ENCODE results near the gene CNOT6L.
"Not testable (repeated sequence)": the region's sequence is repeated elsewhere in the genome, so short reads cannot be mapped to it uniquely, and the experiment has no call there.

CNOT6L gene

DNA sequence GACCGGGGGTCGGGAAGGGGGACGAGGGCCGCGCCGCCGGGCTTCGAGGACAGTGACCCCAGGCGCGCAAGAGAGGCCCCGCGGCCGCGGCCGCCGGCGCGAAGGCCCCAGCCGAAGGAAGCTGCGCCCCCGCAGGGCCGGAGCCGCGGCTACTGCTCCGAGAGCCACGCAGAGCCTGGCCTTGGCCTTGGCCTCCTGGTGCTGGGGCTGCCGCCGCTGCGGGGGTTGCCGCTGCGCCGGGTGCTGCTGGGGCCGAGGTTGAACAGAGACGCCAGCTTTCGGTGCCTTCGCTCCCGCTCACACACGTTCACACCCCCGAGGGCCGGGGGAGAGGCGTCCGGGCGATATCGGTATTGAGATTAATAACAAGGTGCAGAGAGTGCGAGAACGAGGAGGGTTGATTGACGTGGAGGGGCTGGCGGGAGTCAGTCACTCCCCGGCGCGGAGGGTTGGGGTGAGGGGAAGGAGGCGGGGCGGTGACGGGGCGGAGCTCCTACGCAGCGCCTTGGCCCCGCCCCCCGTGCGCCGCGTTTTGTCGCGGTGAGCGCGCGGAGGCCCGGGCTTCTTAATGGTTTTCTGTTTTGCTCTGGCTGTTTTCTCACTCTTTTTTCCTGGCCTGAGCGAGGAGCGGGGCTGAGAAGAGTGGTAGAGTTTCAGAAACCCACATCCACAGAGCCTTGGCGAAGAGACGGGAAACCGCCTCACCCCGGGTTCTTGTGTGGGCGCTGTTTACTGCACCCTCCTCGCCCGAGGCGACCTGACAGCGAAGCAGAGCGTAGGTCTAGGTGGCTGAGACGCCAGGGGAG, 878 bp upstream of the CNOT6L start:
- DNase-seq, result peak; percentile 97

DNA sequence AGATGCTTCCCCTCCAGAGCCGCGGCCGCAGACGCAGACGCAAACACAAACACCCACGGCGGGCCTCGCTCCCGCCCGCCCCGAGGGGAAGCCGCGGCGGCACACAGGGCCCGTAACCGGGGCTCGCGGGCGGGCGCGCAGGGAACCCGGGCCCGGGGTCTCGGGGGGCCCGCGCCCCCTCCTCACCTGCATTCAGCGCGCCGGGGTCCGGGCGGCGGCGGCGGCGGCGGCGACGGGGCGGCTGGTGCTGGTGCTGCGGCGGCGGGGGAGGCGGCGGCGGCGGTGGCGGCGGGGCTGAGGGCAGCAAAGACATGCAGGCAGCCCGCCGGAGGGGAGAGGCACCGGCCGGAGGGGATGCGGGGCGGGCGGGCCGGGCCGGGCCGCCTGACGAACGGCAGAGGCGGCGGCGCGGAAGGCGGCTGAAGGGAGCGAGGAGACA, 255 bp upstream of the CNOT6L start:
- DNase-seq, result no peak

- DNase-seq, result peak; percentile 91
These were observed 1.0 kb downstream of the CNOT6L start for GRCh38 chr4:77818073-77818601.

- peak; percentile 42 for DNase-seq
These were observed 1.7 kb downstream of the CNOT6L start for GRCh38 chr4:77817304-77818072.

- DNase-seq, result no peak
These were observed 2.6 kb downstream of the CNOT6L start for GRCh38 chr4:77816546-77816945.

DNA sequence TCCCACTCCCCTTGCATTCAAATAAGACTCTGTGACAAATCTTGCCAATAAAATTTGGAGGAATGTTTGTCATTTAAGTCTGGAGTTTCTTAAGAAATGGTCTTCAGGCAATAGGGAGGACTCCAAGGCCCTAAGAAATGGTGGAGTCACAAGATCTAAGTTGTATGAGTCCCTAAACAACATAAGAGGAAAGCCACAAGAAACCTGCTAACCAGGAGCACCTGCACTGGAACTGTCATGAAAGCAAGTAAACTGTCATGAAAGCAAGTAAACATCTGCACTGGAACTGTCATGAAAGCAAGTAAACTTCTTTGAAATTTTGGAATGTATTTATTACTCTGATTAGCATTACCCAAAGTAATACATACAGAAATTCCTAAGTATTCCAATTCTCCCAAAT, 3.5 kb downstream of the CNOT6L start:
- DNase-seq, result no peak

GRCh38 chr4:77805840-77806239, 13.3 kb downstream of the CNOT6L start:
- no peak for DNase-seq

GRCh38 chr4:77804471-77804870, 14.7 kb downstream of the CNOT6L start:
- no peak for DNase-seq

DNA sequence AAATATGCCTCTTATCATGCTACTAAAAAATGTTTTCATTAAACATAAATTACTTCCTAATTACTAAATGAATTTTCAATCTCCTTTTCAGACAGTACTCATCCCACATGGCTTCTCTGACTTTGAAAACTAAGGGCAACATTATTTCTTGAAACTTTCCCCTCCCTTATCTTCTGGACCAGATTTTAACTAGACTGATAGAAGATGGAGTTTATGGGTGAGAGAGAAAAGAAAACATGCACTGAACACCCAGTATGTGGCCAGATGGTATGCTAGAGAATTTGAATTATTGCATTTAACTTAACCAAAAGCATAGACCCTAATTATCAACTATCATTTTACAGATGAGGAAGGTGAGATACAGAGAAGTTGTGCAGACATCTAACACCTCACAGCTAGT, 16.8 kb downstream of the CNOT6L start:
- DNase-seq, result no peak

DNA sequence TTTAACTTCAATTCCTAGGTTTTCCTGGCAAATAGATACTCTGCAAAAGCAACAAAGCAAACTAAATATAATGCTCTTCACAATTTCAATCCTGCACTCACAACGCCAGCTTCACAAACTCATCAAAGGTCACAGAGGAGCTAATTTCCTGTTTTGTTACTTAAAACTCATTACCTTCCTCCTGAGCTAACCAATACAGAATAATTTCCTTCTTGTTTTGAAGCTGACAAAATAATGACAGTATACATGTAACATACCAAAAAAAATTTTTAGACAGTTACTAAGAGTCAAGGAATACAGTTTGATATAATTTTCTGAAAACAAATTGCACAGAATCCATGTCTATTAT, 17.9 kb downstream of the CNOT6L start:
- no peak for DNase-seq

- DNase-seq, result no peak
These were observed 18.5 kb downstream of the CNOT6L start for GRCh38 chr4:77800483-77801259.

- DNase-seq, result no peak
These were observed 19.1 kb downstream of the CNOT6L start for GRCh38 chr4:77800077-77800476.

- no peak for DNase-seq
These were observed 20.8 kb downstream of the CNOT6L start for GRCh38 chr4:77798385-77798784.

- no peak for DNase-seq
These were observed 21.9 kb downstream of the CNOT6L start for GRCh38 chr4:77797239-77797638.

GRCh38 chr4:77795326-77795725, 23.8 kb downstream of the CNOT6L start:
- DNase-seq, result no peak

- no peak for DNase-seq
These were observed 29.0 kb downstream of the CNOT6L start for GRCh38 chr4:77790146-77790545.

GRCh38 chr4:77788990-77789389, 30.2 kb downstream of the CNOT6L start:
- DNase-seq, result no peak

- DNase-seq, result no peak
These were observed 31.2 kb downstream of the CNOT6L start for GRCh38 chr4:77787969-77788368.

DNA sequence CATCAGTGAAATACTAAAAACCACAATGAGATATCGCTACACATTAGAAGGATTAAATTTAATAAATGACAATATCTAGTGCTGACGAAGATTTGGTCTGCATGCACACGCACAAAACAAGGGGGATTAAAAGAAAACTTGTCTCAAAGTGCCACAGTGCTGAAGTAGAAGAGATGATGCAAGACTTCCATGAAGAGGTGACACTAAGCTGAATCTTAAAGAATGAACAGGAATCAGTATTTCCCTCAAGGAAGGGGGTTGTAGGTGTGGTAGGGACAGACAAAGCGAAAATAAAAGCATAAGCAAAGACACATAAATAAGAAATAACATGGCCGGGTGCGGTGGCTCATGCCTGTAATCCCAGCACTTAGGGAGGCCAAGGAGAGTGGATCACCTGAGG, 33.5 kb downstream of the CNOT6L start:
- no peak for DNase-seq

DNA sequence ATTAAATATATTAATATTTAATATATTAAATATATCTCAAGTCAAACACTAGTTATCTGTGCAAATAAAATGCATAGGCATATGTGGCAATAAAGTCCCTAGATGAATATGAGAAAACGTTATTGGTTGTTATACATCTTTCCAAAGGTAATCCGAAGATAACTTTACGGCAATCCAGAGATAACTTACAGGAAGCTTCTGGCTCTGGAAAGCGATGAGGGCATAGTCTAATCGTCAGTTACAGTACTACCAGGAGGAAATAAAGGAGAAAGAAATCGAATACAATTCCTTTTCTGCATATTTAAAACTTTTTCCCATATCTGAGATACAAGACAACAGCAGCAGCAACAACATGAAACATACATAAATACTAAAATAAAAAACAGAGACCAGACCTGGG, 35.3 kb downstream of the CNOT6L start:
- no peak for DNase-seq

GRCh38 chr4:77782102-77782835, 36.9 kb downstream of the CNOT6L start:
- no peak for DNase-seq

GRCh38 chr4:77780762-77781161, 38.4 kb downstream of the CNOT6L start:
- DNase-seq, result not testable (repeated sequence)

All from eye (tissue), 1 donor.